H1 (cell line): ENCODE results near the gene FHDC1. TPM values are rescaled to one million over a fixed set of nuclear protein-coding genes. Genes with fewer than 3 reads are reported as not detected.

Experiments used
- HDAC2 ChIP-seq, 2 experiments: fragments of 300-600 bp in 1 of 2; sonication (generic) in 1 of 2; IDR thresholded peaks; 2 replicates each; pipeline ENCODE4 v1.6.1; 2011 to 2012; ENCODE audit warnings: low read depth in 2 of 2, low read length in 2 of 2, mild to moderate bottlenecking in 2 of 2, moderate library complexity in 2 of 2, borderline replicate concordance in 1 of 2, inconsistent platforms in 1 of 2
- NRF1 ChIP-seq: IDR thresholded peaks from 2 replicates; pipeline ENCODE4 v1.6.1; 2011; ENCODE audit warnings: mild to moderate bottlenecking, low read depth, low read length, improper control_type of control experiment
- SIRT6 ChIP-seq: IDR thresholded peaks from one replicate; pipeline ENCODE4 v1.7.1; 2012; ENCODE audit warnings: low read length, inconsistent platforms
- SP1 ChIP-seq: IDR thresholded peaks from 2 replicates; pipeline ENCODE4 v1.6.1; 2011; ENCODE audit warnings: low read depth, low read length
- TBP ChIP-seq: IDR thresholded peaks from 2 replicates; pipeline ENCODE4 v1.6.1; 2011; ENCODE audit warnings: low read depth, low read length, improper control_type of control experiment
- ZNF274 ChIP-seq: IDR thresholded peaks from 2 replicates; pipeline ENCODE4 v1.7.0; 2012; ENCODE audit warnings: low read length, borderline replicate concordance; ENCODE audit errors: extremely low read depth
- polyA plus RNA-seq, 7 experiments: library from polyadenylated mRNA; depleted of rRNA in 3 of 7; stranded (reverse) in 5 of 7; unstranded in 2 of 7; fragments of >200 nt in 5 of 7; fragments of 200-250 nt in 2 of 7; gene quantifications; 1 replicate in 5 of 7; 2 replicates in 1 of 7; 4 replicates in 1 of 7; pipeline versions ENCODE4 v1.2.1 to v1.2.3, GENCODE V29; 2011 to 2013; ENCODE audit warnings: missing spikeins in 2 of 7, mixed read lengths in 2 of 7
- total RNA-seq: library from RNA; stranded (reverse); fragmentation: NEBNext Ultra II Directional; extraction: Animal tissue kit (Norgen Biotek cat#: 25700); gene quantifications from 2 replicates; pipeline ENCODE4 v1.2.1, GENCODE V29; 2021

FHDC1 gene
- total and polyA plus RNA-seq, 2 of the 8 experiments (the other 6 are each of a cell fraction or from before 2014, with no cell fraction given), result 6.4 to 28.6 TPM

GRCh38 chr4:152898606-152899005, 37.5 kb upstream of the FHDC1 start (continued):
- TF ChIP-seq TBP, result no peak
- TF ChIP-seq HDAC2 (IDR thresholded peaks at IDR 0.05; ENCODE audit: borderline replicate concordance in 1 of 2, low read depth in 2 of 2, low read length in 2 of 2), result no peak
- no peak for TF ChIP-seq SIRT6
- TF ChIP-seq NRF1, result no peak
- TF ChIP-seq SP1, result no peak
- TF ChIP-seq ZNF274, result no peak
